ENCODE data around the gene SPPL2A.

The SPPL2A gene

DNA sequence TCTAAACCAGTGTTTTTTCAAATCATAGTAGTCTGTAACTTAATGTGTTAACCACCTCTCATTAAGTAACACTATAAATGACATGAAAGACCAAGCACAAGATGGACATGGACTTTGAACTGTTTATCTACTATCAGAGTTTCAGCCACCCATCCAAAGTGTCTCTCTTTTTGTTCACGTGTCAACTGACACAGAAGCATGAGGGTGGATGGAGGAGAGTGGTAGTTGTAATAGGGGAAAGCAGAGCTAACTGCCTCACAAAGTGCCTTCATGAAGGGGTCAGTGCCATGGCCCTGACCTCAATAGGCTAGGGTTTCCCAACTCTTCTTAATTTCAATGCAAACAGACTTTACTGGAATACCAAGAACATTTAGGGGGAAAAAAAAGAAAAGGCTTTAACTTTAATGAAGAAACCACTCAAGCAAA, 46.8 kb downstream of the SPPL2A start:
- H3K27ac ChIP-seq (ENCODE audit: extremely low read depth, low read depth, low read length), result no peak overlapping the region
- H3K4me1 ChIP-seq (ENCODE audit: control insufficient read depth, insufficient read depth, low read length), result no peaks in the 10 kb centered on the region
- TF ChIP-seq GLIS1 (tag by site-specific recombination; IDR thresholded peaks at IDR 0.05) (no peak), ZNF548 (tag by site-specific recombination; IDR thresholded peaks at IDR 0.05) (no peak), ZNF423 (tag by site-specific recombination; IDR thresholded peaks at IDR 0.05) (no peak), ZNF292 (tag by site-specific recombination; IDR thresholded peaks at IDR 0.05; ENCODE audit: borderline replicate concordance, low read depth) (no peak), ZNF37A (tag by site-specific recombination; IDR thresholded peaks at IDR 0.05) (no peak)
- TF ChIP-seq, protein P1, sequence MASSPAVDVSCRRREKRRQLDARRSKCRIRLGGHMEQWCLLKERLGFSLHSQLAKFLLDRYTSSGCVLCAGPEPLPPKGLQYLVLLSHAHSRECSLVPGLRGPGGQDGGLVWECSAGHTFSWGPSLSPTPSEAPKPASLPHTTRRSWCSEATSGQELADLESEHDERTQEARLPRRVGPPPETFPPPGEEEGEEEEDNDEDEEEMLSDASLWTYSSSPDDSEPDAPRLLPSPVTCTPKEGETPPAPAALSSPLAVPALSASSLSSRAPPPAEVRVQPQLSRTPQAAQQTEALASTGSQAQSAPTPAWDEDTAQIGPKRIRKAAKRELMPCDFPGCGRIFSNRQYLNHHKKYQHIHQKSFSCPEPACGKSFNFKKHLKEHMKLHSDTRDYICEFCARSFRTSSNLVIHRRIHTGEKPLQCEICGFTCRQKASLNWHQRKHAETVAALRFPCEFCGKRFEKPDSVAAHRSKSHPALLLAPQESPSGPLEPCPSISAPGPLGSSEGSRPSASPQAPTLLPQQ (tag by site-specific recombination; IDR thresholded peaks at IDR 0.05), result no peak
- TF ChIP-seq, protein P2, sequence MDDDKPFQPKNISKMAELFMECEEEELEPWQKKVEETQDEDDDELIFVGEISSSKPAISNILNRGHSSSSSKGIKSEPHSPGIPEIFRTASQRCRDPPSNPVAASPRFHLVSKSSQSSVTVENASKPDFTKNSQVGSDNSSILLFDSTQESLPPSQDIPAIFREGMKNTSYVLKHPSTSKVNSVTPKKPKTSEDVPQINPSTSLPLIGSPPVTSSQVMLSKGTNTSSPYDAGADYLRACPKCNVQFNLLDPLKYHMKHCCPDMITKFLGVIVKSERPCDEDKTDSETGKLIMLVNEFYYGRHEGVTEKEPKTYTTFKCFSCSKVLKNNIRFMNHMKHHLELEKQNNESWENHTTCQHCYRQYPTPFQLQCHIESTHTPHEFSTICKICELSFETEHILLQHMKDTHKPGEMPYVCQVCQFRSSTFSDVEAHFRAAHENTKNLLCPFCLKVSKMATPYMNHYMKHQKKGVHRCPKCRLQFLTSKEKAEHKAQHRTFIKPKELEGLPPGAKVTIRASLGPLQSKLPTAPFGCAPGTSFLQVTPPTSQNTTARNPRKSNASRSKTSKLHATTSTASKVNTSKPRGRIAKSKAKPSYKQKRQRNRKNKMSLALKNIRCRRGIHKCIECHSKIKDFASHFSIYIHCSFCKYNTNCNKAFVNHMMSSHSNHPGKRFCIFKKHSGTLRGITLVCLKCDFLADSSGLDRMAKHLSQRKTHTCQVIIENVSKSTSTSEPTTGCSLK (tag by site-specific recombination; IDR thresholded peaks at IDR 0.05), result no peak
- POLR2A ChIA-PET, result interaction anchor here (0.6 kb wide), 1 partner anchor 129 kb away, joined by 3 read pairs; no protein-coding TSS in a partner anchor
- peaks cover 0 to 18% of the 10 kb centered on the region in 2 experiments; a peak in 2 of 3 replicates for H3K36me3 ChIP-seq (ENCODE audit: control insufficient read depth in 2 of 2, insufficient read depth in 1 of 2, low read length in 2 of 2)
- CTCF ChIA-PET, result no interaction called here
- no peaks in the 10 kb centered on the region for H3K9me3 ChIP-seq (ENCODE audit: control insufficient read depth, insufficient read depth, low read depth, low read length)
- H3K4me3 ChIP-seq (ENCODE audit: low read depth, low read length), result no peak overlapping the region

DNA sequence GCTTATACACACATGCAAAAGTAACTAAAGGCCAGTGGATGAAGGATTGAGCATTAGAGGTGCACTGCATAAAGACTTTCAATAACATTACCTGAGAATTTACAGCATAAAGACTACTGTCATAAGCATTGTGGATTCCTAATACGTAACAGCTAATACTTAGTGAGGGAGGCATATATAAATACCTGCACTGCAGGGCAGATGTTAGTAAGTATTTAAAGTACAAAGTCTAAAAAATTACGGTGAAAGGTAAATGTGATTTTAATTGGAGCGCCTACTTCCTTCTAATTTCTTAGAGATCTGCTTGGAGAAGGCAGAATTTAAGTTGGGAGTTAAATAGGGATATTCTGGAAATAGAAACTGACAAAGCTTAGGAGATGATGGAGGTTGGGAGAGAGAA, 53.5 kb downstream of the SPPL2A start:
- Histone ChIP-seq H3K36me3 (ENCODE audit: control insufficient read depth in 2 of 2, insufficient read depth in 1 of 2, low read length in 2 of 2) (peaks cover 0 to 6% of the 10 kb centered on the region in 2 experiments; a peak in 2 of 3 replicates), H3K4me3 (ENCODE audit: low read depth, low read length) (no peak overlapping the region), H3K9me3 (ENCODE audit: control insufficient read depth, insufficient read depth, low read depth, low read length) (no peaks in the 10 kb centered on the region), H3K4me1 (ENCODE audit: control insufficient read depth, insufficient read depth, low read length) (no peaks in the 10 kb centered on the region), H3K27ac (ENCODE audit: extremely low read depth, low read depth, low read length) (no peak overlapping the region)
- CTCF ChIA-PET, result no interaction called here
- POLR2A ChIA-PET, result no interaction called here
- no peak for TF ChIP-seq SALL2 (tag by site-specific recombination; IDR thresholded peaks at IDR 0.05; ENCODE audit: borderline replicate concordance)
- TF ChIP-seq WT1 (tag by site-specific recombination; IDR thresholded peaks at IDR 0.05), result no peak
- TF ChIP-seq ZNF138 (tag by site-specific recombination; IDR thresholded peaks at IDR 0.05; ENCODE audit: borderline replicate concordance), result no peak
- TF ChIP-seq, protein P3, sequence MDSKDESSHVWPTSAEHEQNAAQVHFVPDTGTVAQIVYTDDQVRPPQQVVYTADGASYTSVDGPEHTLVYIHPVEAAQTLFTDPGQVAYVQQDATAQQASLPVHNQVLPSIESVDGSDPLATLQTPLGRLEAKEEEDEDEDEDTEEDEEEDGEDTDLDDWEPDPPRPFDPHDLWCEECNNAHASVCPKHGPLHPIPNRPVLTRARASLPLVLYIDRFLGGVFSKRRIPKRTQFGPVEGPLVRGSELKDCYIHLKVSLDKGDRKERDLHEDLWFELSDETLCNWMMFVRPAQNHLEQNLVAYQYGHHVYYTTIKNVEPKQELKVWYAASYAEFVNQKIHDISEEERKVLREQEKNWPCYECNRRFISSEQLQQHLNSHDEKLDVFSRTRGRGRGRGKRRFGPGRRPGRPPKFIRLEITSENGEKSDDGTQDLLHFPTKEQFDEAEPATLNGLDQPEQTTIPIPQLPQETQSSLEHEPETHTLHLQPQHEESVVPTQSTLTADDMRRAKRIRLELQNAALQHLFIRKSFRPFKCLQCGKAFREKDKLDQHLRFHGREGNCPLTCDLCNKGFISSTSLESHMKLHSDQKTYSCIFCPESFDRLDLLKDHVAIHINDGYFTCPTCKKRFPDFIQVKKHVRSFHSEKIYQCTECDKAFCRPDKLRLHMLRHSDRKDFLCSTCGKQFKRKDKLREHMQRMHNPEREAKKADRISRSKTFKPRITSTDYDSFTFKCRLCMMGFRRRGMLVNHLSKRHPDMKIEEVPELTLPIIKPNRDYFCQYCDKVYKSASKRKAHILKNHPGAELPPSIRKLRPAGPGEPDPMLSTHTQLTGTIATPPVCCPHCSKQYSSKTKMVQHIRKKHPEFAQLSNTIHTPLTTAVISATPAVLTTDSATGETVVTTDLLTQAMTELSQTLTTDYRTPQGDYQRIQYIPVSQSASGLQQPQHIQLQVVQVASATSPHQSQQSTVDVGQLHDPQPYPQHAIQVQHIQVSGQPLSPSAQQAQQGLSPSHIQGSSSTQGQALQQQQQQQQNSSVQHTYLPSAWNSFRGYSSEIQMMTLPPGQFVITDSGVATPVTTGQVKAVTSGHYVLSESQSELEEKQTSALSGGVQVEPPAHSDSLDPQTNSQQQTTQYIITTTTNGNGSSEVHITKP (tag by site-specific recombination; IDR thresholded peaks at IDR 0.05), result no peak
- TF ChIP-seq, protein P4, sequence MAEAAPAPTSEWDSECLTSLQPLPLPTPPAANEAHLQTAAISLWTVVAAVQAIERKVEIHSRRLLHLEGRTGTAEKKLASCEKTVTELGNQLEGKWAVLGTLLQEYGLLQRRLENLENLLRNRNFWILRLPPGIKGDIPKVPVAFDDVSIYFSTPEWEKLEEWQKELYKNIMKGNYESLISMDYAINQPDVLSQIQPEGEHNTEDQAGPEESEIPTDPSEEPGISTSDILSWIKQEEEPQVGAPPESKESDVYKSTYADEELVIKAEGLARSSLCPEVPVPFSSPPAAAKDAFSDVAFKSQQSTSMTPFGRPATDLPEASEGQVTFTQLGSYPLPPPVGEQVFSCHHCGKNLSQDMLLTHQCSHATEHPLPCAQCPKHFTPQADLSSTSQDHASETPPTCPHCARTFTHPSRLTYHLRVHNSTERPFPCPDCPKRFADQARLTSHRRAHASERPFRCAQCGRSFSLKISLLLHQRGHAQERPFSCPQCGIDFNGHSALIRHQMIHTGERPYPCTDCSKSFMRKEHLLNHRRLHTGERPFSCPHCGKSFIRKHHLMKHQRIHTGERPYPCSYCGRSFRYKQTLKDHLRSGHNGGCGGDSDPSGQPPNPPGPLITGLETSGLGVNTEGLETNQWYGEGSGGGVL (tag by site-specific recombination; IDR thresholded peaks at IDR 0.05), result no peak
- TF ChIP-seq ZNF354C (tag by site-specific recombination; IDR thresholded peaks at IDR 0.05; ENCODE audit: borderline replicate concordance, low read depth), result no peak
- no peak for TF ChIP-seq ZNF510 (tag by site-specific recombination; IDR thresholded peaks at IDR 0.05; ENCODE audit: insufficient replicate concordance)
- no peak for TF ChIP-seq ZSCAN23 (tag by site-specific recombination; IDR thresholded peaks at IDR 0.05)

All from HEK293 (cell line).